Limb (tissue), 2 donors: ENCODE results near the gene TMEM62.

Experiments
- DNase-seq, 2 donors: peaks; one replicate each; pipeline ENCODE4 v3.0.0-alpha.2; 2016; ENCODE audit errors: extremely low spot score in 2 of 2

TMEM62 gene

GRCh38 chr15:43133430-43134156 lies at the start of gene TMEM62:
Gene TMEM62, plus strand, starts transcription at chr15:43133586. Its CDS starts 217 bp downstream, at chr15:43133803.
- peak; percentile 42 to 73 for DNase-seq

- DNase-seq = no peak
Observed at GRCh38 chr15:43085921-43086320, 47.5 kb upstream of the TMEM62 start.

GRCh38 chr15:43086551-43086950 lies 46.8 kb upstream of the TMEM62 start:
- no peak for DNase-seq

- no peak for DNase-seq
Observed at GRCh38 chr15:43091859-43092258, 41.5 kb upstream of the TMEM62 start.

- no peak for DNase-seq
Observed at GRCh38 chr15:43093026-43093425, 40.4 kb upstream of the TMEM62 start.

GRCh38 chr15:43094416-43095030 lies 38.9 kb upstream of the TMEM62 start:
- DNase-seq = no peak

GRCh38 chr15:43095243-43095642 lies 38.1 kb upstream of the TMEM62 start:
- no peak for DNase-seq

- no peak for DNase-seq
Observed at GRCh38 chr15:43095708-43096347, 37.6 kb upstream of the TMEM62 start.

- no peak for DNase-seq
Observed at GRCh38 chr15:43096411-43096810, 37.0 kb upstream of the TMEM62 start.

GRCh38 chr15:43099105-43099845 lies 34.1 kb upstream of the TMEM62 start:
- DNase-seq = no peak

- DNase-seq = no peak
Observed at GRCh38 chr15:43100971-43101370, 32.4 kb upstream of the TMEM62 start.

GRCh38 chr15:43102187-43102586 lies 31.2 kb upstream of the TMEM62 start:
- DNase-seq = no peak

GRCh38 chr15:43103907-43104306 lies 29.5 kb upstream of the TMEM62 start:
- DNase-seq = no peak

GRCh38 chr15:43104426-43104825 lies 29.0 kb upstream of the TMEM62 start:
- no peak for DNase-seq

- peak in 1 of 2 donors; percentile 58 for DNase-seq
Observed at GRCh38 chr15:43105077-43105736, 28.2 kb upstream of the TMEM62 start.

GRCh38 chr15:43105778-43106485 lies 27.5 kb upstream of the TMEM62 start, which contains the start of gene UBR1:
Gene UBR1, minus strand, starts transcription at chr15:43106038. Its CDS starts 16 bp downstream, at chr15:43106022.
- peak; percentile 93 to 96 for DNase-seq

- no peak for DNase-seq
Observed at GRCh38 chr15:43106486-43106829, 26.9 kb upstream of the TMEM62 start.

GRCh38 chr15:43107751-43108150 lies 25.6 kb upstream of the TMEM62 start:
- no peak for DNase-seq

- no peak for DNase-seq
Observed at GRCh38 chr15:43111354-43111753, 22.0 kb upstream of the TMEM62 start.

- no peak for DNase-seq
Observed at GRCh38 chr15:43118286-43118685, 15.1 kb upstream of the TMEM62 start.

GRCh38 chr15:43118829-43119228 lies 14.6 kb upstream of the TMEM62 start:
- DNase-seq = no peak
